NCI-H69 (cell line): ENCODE data around the gene LTBR.
"Not testable (repeated sequence)": the region's sequence is repeated elsewhere in the genome, so short reads cannot be mapped to it uniquely, and the experiment has no call there.

ENCODE experiments used
- DNase-seq: peaks from one replicate; lab custom pipeline; 2025; lab: John Stamatoyannopoulos, UW

LTBR gene

DNA sequence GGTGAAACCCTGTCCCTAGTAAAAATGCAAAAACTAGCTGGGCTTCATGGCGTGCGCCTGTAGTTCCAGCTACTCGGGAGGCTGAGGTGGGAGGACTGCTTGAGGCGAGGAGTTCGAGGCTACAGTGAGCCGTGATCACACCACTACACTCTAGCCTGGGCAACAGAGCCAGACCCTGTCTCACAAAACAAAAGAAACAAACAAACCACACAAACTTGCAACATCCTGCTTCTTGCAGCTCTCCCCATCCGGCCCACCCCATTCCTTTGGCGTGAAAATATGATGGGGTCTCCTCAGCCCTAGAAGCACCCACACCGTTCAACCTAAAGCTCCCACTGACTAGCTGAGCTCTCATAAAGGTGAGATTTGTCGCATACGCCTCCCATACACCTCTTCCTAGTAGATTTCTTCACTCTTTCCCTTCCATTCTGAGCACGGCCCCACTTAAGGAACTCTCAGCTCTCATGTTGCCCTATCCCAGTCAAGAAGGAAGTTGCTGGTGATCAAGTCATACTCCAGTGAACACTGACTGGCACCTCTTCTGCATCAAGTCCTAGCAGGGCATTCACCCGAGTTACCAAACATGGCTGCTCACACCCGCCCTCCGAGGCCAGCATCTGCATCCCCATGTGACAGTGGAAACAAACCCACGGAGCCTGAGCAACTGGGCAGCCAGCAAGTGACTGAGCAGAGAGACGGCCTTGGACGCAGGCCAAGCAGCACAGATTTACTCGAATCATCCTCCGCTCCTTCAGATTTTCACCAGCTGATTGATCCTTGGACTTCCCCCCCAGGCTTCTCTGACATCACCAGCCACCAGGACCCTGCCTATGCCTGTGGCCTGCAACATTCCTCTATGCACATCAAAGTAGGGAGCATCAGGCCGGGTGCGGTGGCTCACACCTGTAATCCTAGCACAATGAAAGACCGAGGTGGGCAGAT lies 41.9 kb downstream of the LTBR start:
- DNase-seq: no peak

DNA sequence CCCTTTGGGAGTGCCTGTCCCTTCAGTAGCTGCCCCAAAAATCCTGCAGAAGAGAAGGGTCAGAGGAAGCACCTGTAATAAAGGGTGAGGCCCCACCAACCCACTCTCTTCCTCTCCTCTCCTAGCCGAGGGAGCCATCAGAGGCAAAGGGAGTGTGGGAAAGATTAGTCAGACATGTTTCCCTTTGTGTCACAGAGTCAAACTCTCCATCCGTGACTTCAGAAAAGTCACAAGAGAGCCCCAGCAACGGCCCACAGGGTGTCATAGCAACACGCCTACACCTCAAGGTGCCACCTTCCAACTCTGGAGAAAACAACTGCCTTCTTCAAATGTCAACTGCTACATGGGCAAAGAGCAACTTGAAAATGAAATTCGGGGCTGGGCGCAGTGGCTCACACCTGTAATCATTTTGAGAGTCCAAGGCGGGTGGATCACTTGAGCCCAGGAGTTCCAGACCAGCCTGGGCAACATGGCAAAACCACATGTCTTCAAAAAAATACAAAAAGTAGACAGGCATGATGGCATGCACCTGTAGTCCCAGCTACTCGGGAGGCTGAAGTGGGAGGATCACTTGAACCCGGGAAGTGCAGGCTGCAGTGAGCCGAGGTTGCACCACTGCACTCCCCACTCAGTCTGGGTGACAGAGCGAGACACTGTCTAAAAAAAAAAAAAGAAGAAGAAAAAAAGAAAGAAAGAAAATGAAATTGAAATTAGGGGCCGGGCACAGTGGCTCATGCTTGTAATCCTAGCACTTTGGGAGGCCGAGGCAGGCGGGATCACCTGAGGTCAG lies 43.1 kb downstream of the LTBR start:
- DNase-seq: no peak

GRCh38 chr12:6427796-6428195 lies 43.8 kb downstream of the LTBR start:
- DNase-seq: not testable (repeated sequence)

DNA sequence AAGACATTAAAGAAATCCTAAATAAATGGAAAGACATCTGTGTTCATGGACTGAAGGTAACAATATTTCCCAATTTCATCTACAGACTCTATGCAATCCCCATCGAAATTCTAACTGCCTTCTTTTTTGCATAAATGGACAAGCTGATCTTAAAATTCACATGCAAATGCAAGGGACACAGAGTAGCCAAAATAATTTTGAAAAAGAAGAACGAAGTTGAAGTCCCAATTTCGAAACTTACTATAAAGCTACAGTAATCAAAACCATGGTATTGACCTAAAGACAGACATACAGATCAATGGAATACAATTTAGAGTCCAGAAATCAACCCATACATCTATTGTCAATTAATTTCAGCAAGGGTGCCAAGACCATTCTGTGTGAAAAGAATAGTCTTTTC lies 44.4 kb downstream of the LTBR start:
- DNase-seq: no peak

- peak; percentile 44 for DNase-seq
Measured at GRCh38 chr12:6430124-6430989, 46.4 kb downstream of the LTBR start.

DNA sequence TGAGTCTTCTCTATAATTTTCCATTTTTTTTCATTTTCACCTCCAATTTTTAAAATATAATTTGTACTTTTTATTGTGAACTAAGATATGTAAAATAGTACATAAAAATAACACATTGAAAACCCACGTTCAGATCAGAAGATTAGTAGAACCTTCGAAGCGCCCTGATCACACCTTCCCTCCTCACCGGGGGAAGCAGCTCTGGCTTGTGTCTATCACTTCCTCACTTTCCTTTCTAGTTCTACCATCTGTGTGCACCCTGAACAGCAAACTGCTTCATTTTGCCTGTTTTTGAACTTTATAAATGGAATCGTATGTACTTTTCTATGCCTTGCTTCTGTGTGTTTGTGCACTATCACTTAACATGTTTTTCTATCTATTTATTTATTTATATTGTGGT lies 49.0 kb downstream of the LTBR start:
- no peak for DNase-seq

GRCh38 chr12:6434205-6435140 lies 50.5 kb downstream of the LTBR start:
- peak; percentile 13 for DNase-seq

DNA sequence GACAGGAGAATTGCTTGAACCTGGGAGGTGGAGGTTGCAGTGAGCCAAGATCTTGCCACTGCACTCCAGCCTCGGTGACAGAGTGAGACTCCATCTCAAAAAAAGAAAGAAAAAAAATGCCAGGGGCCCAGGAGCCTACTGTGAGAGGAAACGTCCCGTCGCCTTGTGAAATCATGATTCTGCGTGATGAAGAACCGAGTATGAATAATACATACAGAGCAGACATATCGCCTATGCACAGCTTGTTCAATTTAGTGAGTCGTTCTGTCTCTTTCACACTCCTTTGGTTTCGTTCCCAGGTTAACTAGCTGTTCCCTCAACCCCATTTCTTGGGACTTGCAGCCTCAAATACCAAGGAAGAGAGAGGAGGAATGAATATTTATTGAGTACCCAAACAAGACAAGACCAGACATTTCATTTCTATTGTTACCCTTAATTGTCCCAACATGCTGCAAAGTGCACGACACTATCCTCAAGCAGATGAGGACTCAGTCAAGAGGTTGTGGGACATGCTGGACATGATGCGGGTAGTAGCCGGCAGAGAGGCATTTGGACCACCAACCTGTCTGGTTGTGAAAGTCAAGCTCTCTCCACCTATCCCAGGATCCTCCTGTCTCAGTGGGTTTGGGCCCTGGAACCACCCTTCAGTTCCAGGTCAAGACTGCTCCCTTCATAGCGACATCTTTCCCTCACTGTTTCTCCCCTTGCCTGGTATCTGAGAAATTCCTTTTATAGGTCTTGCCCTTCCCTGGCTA lies 52.2 kb downstream of the LTBR start:
- no peak for DNase-seq

- DNase-seq: no peak
Measured at GRCh38 chr12:6437586-6437985, 53.6 kb downstream of the LTBR start.

DNA sequence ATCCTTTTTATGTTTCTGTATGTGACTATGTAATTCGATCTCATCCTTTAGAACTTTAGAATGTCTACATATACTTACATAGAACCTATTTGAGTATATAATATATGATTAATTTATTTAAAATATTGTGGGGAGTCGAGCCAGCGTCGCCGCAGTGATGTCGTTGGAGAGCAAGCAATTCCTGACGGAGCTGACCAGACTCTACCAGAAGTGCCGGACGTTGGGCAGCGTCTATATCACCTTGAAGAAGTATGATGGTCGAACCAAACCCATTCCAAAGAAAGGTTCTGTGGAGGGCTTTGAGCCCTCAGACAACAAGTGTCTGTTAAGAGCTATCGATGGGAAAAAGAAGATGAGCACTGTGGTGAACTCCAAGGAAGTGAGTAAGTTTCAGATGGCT lies 54.4 kb downstream of the LTBR start:
- DNase-seq: no peak

DNA sequence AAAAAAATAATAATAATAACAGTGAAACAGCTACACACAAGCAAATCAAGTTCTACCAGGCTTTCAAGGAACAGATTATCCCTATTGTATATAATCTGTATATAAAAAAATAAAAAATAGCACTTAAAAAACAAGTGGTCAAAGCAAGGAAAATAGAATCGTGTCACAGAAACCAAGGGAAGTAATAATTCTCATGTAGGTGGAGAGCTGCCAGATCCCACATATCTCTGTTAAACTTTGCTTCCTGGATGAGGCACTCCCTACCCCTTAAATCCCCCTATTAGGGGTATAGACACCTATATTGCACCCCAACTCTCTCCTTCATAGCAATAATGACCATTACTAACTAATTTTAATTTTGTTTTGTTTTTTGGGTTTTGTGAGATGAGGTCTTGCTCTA lies 56.4 kb downstream of the LTBR start:
- no peak for DNase-seq
